HG03571 (cell line): ENCODE data around the gene PSPH.
A peak's percentile ranks its signal among the peaks of the same experiment; 100 is the strongest.

ENCODE experiments used
- ATAC-seq: cut with Tn5 transposase; IDR thresholded peaks from one replicate; pipeline ENCODE4 v1.9.1; 2021; ENCODE audit not compliant: unreplicated experiment

PSPH gene

GRCh38 chr7:56007167-56007652 lies 44.0 kb downstream of the PSPH start:
- ATAC-seq = no peak

DNA sequence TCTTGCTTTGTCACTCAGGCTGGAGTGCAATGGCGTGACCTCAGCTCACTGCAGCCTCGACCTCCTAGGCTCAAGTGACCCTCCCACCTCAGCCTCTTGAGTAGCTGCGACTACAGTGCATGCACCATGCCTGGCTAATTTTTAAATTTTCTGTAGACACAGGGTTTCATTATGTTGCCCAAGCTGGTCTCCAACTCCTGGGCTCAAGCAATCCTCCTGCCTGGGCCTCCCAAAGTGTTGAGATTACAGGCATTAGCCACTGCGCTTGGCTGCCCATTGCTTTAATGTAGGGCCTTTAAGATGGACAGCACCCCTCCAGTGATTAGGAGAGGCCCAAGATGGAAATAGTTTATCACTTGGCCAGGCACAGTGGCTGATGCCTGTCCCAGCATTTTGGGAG lies 47.5 kb downstream of the PSPH start:
- no peak for ATAC-seq

GRCh38 chr7:55996856-55997500 lies 54.3 kb downstream of the PSPH start:
- ATAC-seq = no peak

GRCh38 chr7:55992346-55992745 lies 58.9 kb downstream of the PSPH start:
- ATAC-seq = no peak

DNA sequence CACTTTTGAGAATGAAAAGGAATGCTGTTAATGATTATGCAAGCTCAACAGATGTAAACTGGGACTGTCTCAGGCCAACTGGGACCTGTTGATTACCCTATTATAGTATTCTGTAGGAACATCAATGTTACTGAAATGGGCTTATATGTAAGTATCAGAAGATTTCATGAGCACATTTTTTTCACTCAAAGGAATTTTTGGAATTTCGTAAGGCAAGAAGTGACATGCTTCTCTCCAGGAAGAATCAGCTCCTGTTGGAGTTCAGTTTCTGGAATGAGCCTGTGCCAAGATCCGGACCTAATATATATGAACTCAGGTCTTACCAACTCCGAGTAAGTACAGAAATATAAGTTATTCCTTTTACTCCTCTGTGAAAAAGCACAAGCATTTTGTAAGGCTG lies 67.7 kb downstream of the PSPH start:
- no peak for ATAC-seq

- ATAC-seq = no peak
These were observed 71.0 kb downstream of the PSPH start for GRCh38 chr7:55980266-55980665.

GRCh38 chr7:55977831-55978230 lies 73.4 kb downstream of the PSPH start:
- ATAC-seq = no peak

DNA sequence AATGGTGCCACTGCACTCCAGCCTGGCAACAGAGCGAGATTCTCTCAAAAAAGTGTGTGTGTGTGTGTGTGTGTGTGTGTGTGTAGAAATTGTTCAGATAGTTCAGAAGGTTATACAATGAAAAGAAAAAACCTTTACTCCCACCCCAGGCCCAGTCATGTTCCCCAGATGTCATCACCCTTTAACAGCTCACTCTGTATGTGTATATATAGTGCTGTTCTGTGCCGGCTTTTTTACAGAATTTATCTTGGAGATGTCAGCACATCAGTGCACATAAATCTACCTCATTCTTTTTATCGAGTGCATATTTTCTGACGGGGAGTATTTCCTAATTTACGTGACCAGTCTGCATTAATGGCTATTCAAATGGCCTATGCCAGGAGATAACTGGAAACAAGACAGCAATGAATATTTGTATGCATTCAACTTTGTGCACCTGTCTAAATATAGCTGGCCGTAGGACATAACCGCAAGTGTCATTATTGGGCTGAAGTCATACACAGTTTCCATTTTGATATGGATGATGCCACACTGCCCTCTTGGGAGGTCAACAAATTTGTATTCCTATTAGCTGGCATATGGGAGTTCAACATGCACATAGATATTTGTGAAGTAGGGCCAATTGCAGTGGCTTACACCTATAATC lies 75.1 kb downstream of the PSPH start:
- ATAC-seq = no peak

DNA sequence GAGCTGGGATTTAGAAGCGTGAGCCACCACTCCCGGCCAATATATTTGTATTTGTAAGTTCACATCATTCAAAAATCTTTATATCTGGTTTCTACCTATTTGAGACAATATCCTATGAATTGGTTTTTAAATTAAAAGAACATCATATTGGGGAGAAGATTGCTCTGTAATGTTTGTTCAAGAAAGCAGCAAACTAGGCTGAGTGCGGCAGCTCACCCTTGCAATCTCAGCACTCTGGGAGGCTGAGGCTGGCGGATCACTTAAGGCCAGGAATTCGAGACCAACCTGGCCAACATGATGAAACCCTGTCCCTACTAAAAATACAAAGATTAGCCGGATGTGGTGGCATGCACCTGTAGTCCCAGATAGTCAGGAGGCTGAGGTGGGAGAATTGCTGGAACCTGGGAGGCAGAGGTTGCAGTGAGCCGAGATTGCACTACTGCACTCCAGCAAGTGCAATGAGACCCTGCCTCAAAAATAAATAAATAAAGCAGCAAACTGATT lies 77.4 kb downstream of the PSPH start:
- ATAC-seq = no peak

DNA sequence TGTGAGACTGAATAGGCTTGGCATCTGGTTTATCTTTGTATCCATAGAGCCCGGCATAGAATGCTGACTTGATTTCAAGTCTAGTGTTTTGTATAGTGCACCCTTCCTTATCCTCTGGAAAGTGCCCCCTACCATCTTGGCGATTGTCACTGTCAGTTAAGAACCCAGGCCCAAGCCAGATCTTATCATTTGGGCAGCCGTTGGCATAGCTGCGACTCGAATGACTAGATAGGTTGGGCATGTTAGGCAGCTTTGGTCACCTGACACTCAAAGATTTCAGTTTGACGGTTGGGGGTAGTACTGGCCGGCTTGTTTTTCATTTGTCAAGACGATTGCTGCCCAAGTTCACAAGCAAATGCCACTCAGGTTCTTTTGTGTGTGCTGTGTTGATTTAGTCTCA lies 80.3 kb downstream of the PSPH start:
- ATAC-seq = no peak

DNA sequence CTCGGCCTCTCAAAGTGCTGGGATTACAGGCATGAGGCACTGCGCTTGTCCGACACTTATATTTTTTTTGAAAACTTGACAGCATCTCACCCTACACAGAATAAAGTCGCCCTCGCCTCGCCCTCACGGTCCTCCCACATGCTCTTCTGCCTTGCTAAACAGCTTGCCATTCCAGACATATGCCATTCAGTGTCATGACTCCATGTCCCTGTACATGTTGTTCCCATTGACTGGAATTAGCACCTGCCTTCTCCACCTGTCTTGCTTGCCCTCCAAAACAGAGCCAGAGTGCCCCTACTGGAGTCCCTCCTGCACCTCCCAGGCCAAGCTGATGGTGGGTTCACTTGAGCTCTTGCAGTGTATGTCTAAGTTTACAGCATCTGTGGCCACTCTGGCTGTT lies 80.7 kb downstream of the PSPH start:
- ATAC-seq = no peak

- ATAC-seq = no peak
These were observed 81.9 kb downstream of the PSPH start for GRCh38 chr7:55969391-55969790.

DNA sequence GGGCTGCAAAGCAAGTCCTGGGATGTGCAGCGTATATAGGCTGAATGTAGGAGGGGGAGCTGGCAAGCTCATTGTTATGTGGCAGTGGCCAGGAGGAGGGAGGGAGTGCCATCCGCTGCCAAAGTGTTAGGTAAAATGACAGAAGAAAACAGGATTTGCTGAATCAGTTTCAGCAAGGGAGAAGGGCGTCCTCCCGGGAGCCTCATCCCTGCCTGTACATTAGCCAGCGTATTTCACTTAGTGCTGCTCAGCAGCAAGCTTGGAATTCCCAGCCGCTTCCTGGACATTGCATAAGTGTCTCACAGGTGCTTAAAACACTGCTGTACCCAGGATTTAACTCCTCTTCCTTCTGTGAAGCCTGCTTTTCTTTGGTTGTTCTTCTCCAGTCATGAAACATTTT lies 84.4 kb downstream of the PSPH start:
- no peak for ATAC-seq

- ATAC-seq = no peak
These were observed 85.3 kb downstream of the PSPH start for GRCh38 chr7:55965805-55966421.

DNA sequence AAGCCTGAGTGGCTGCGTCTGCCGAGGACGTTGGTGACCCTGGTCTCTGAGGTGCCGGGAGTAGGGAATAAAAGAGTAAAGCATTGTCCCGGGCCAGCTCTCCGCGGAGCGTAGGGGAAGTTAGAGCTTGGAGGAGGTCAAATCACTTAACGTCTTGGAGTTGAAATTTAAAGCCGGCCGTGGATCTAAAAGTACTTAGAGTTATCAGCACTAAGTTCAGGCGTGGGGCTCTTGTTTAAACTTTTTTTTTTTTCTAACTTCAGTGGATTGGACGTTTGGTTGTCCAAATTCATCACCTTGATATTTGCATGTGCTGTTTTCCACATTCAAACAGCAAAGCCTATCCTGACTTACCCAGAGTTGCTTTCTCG lies 86.2 kb downstream of the PSPH start:
- no peak for ATAC-seq

GRCh38 chr7:55964261-55965099 lies 86.8 kb downstream of the PSPH start, which contains the start of gene NIPSNAP2:
NIPSNAP2 (plus strand) TSS chr7:55964585; CDS start chr7:55964610, 25 bp downstream.
- ATAC-seq = peak; percentile 74

GRCh38 chr7:55963584-55964168 lies 87.6 kb downstream of the PSPH start:
- ATAC-seq = no peak

DNA sequence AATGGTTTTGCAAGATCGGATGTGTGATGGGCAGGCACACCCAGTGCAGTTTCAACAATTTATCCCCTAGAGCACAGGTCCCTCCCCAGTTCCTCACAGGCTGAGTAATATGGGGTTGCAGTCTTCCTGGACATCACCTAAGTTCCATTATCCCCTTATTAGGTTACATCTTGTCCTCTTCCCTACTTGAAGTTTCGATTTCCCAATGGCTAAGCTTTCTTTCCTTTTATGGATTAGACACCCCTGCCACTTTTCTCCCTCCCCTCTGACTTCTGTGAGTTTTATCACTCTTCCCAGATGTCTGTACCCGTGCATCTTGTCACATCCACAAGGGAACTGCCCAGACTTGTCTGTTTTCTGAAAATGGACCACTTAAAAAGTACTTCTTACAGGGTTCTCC lies 89.2 kb downstream of the PSPH start:
- no peak for ATAC-seq
